ENCODE data around the gene CSTF1.

Gene CSTF1

DNA sequence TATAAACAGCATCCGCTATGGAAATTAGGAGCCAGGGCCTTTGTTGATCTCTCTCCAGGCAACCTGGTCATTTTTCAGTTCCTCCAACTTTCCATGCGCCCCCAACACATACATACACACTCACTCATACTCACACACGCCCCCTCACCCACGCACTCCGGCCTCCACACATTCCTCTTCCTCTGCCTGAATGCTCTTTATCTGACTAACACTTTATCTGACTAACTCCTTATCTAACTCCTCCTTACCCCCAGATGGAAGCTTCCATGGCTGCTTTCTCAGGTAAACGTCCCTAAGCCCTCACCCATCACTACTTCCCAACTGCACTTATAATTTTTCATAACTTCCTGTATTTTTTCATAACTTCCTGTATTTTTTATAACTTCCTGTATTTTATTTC lies 37.1 kb downstream of the CSTF1 start:
- Histone ChIP-seq H3K27me3 (ENCODE audit: insufficient read depth, low read length) (peaks cover 12% of the 10 kb centered on the region; the same call in 1 of the 2 replicates), H3K36me3 (ENCODE audit: insufficient read depth, low read length) (no peaks in the 10 kb centered on the region)

DNA sequence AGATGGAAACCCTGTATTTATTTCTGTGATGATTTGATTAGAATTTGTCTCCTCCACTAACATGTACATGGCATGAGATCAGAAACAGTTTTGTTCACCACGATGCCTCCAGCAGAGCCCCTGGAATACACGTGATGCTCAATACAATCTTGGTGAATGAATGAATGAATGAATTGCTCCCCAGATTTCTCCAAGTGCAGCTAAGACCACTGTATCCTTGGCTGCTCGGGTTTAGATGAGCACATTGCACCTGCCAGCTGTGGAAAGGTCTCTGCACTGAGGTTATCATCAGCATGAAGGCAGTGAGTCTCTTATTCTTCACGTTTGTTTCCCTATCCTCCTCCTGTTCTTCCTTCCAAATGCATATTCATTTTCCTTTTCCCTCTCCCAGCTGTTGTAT lies 37.5 kb downstream of the CSTF1 start:
- no peaks in the 10 kb centered on the region for H3K36me3 ChIP-seq (ENCODE audit: insufficient read depth, low read length)
- H3K4me3 ChIP-seq (ENCODE audit: low read length), result no peak overlapping the region
- H3K4me1 ChIP-seq (ENCODE audit: insufficient read depth, low read length), result no peaks in the 10 kb centered on the region; the same call in 1 of the 2 replicates
- no peak overlapping the region for H3K27ac ChIP-seq (ENCODE audit: low read depth, low read length)
- H3K9ac ChIP-seq (ENCODE audit: low read depth, low read length), result no peak overlapping the region
- peaks cover 8% of the 10 kb centered on the region; the same call in 1 of the 2 replicates for H3K27me3 ChIP-seq (ENCODE audit: insufficient read depth, low read length)
- H3K9me3 ChIP-seq (ENCODE audit: insufficient read depth, low read depth, low read length), result no peaks in the 10 kb centered on the region
- 69% methylated on average over 4 of the region's 4 CpGs for WGBS

More for the DNA sequence above, 37.1 kb downstream of the CSTF1 start:
- H3K9ac ChIP-seq (ENCODE audit: low read depth, low read length), result no peak overlapping the region
- no peak overlapping the region for H3K27ac ChIP-seq (ENCODE audit: low read depth, low read length)
- H3K4me1 ChIP-seq (ENCODE audit: insufficient read depth, low read length), result no peaks in the 10 kb centered on the region; the same call in 1 of the 2 replicates
- no peaks in the 10 kb centered on the region for H3K9me3 ChIP-seq (ENCODE audit: insufficient read depth, low read depth, low read length)
- WGBS, result 73% methylated on average over 6 of the region's 6 CpGs
- H3K4me3 ChIP-seq (ENCODE audit: low read length), result no peak overlapping the region

DNA sequence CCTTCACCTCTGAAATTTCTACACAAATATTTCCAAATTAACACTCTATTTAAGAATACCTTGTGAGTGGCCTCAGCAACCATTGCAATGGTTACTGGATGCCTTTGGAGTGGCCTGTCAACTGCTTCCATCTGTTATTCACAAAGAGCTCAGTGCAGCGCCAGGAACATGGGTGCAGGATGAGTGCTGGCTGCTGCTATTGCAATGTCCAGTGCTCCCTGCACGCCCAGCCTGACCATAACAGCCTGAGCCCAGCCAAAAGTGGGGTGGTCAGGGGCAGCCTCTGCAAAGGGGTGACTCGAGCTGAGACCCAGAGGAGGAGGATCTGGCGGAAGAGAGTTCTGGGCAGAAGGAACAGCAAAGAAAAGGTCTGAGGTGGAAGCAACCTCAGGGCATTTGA lies 38.0 kb downstream of the CSTF1 start:
- peaks cover 3% of the 10 kb centered on the region; the same call in 1 of the 2 replicates for H3K27me3 ChIP-seq (ENCODE audit: insufficient read depth, low read length)
- no peaks in the 10 kb centered on the region; the same call in 1 of the 2 replicates for H3K4me1 ChIP-seq (ENCODE audit: insufficient read depth, low read length)
- WGBS, result 85% methylated on average over 4 of the region's 4 CpGs
- H3K36me3 ChIP-seq (ENCODE audit: insufficient read depth, low read length), result no peaks in the 10 kb centered on the region
- H3K27ac ChIP-seq (ENCODE audit: low read depth, low read length), result no peak overlapping the region
- H3K9me3 ChIP-seq (ENCODE audit: insufficient read depth, low read depth, low read length), result no peaks in the 10 kb centered on the region
- H3K4me3 ChIP-seq (ENCODE audit: low read length), result no peak overlapping the region
- H3K9ac ChIP-seq (ENCODE audit: low read depth, low read length), result no peak overlapping the region

DNA sequence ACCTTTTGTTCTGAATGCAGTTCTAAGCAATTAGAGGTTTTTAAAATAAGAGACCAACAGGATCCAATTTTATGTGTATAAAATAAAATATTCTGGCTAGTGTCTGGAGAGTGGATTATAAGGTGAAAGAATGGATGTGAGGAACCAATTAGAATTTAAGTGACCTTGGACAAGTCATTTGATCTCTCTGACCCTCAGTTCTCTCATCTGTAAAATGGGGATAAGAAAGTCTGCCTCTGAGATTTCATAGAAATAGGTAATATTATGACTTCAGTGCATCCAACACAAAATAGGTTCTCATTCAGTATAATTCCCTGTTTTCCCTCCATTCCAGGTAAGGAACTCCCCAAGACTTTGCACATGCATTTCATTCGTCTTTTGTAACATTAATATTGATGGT lies 38.5 kb downstream of the CSTF1 start:
- no peaks in the 10 kb centered on the region for H3K9me3 ChIP-seq (ENCODE audit: insufficient read depth, low read depth, low read length)
- no peaks in the 10 kb centered on the region; the same call in 1 of the 2 replicates for H3K4me1 ChIP-seq (ENCODE audit: insufficient read depth, low read length)
- H3K36me3 ChIP-seq (ENCODE audit: insufficient read depth, low read length), result no peaks in the 10 kb centered on the region
- no peak overlapping the region for H3K9ac ChIP-seq (ENCODE audit: low read depth, low read length)
- 89% methylated on average over 1 of the region's 1 CpG for WGBS
- no peak overlapping the region for H3K27ac ChIP-seq (ENCODE audit: low read depth, low read length)
- H3K27me3 ChIP-seq (ENCODE audit: insufficient read depth, low read length), result 0 out of 2 replicates have a peak, but pooled peaks cover 3% of the 10 kb centered on the region
- H3K4me3 ChIP-seq (ENCODE audit: low read length), result no peak overlapping the region

DNA sequence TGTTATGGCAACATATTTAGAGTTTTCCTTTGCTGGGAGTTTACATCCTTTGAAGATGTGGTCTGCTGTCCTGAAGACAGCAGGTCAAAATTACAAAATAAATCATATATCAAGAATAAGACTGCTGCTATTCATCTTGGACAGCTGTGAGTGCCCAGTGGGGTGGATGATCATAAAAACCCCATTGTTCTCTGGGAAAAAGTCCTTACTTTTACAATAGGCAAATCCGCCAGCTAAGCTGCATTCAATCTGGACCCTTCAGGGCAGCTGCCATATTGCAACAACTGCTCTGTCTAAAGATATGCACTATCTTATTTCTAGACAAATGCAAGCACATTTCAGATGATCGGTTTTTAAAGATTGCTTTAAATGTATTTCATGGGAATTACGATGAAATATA lies 39.0 kb downstream of the CSTF1 start:
- H3K27ac ChIP-seq (ENCODE audit: low read depth, low read length), result no peak overlapping the region
- 91% methylated on average over 1 of the region's 3 CpGs for WGBS
- no peaks in the 10 kb centered on the region for H3K36me3 ChIP-seq (ENCODE audit: insufficient read depth, low read length)
- no peak overlapping the region for H3K9ac ChIP-seq (ENCODE audit: low read depth, low read length)
- H3K4me3 ChIP-seq (ENCODE audit: low read length), result no peak overlapping the region
- H3K4me1 ChIP-seq (ENCODE audit: insufficient read depth, low read length), result no peaks in the 10 kb centered on the region; the same call in 1 of the 2 replicates
- no peaks in the 10 kb centered on the region for H3K9me3 ChIP-seq (ENCODE audit: insufficient read depth, low read depth, low read length)
- 0 out of 2 replicates have a peak, but pooled peaks cover 3% of the 10 kb centered on the region for H3K27me3 ChIP-seq (ENCODE audit: insufficient read depth, low read length)

DNA sequence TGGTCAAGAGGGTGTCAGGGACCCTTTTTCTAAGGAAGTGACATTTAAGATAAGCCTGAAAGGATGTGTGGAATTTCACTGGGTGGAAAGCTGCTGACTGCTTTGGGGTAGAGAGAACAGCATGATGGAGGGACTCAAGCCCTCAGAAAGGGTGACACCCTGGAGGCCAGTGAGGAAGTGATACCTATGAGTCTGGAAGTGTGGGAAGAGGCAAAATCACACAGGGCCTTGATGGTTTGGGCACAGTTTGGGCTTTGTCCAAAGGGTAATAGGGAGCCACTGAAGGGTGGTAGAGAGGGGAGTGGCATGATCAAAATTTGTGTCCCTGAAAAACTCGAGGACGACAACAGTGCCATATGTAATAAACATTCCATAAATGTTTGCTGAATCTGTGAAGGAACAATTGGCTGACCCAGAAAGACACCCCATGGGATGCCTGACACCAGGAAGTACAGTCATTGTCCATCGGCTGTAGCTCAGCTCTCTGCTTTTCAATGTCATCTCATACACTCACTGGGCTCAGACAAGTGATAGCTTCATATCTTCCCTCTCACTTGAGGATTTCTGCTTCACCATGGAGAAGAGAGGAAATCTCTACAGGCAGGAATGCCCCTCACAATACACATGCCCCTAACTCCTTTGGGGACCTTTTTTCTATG lies 40.9 kb downstream of the CSTF1 start:
- 77% methylated on average over 3 of the region's 3 CpGs for WGBS
- Histone ChIP-seq H3K9me3 (ENCODE audit: insufficient read depth, low read depth, low read length) (no peaks in the 10 kb centered on the region), H3K27me3 (ENCODE audit: insufficient read depth, low read length) (0 out of 2 replicates have a peak, but pooled peaks cover 3% of the 10 kb centered on the region), H3K36me3 (ENCODE audit: insufficient read depth, low read length) (no peaks in the 10 kb centered on the region), H3K4me3 (ENCODE audit: low read length) (no peak overlapping the region), H3K27ac (ENCODE audit: low read depth, low read length) (no peak overlapping the region), H3K4me1 (ENCODE audit: insufficient read depth, low read length) (no peaks in the 10 kb centered on the region; the same call in 1 of the 2 replicates), H3K9ac (ENCODE audit: low read depth, low read length) (no peak overlapping the region)

DNA sequence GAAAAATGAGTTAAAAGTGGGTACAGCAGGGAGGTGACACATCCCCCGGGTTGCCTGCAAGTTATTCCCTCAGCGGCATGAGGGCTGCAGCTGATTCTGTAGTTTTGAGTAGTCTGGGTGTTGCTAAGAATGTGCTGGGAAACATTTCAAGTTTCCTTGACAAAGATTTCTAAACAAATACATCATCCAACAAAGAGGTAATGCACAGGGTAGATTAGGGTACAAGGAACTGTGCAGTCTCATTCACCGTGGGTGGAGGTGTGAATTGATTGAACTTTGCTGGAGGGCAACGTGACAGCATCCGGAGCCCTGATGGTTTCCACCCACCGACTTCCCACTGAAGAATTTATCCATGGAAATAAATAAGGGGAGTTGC lies 41.4 kb downstream of the CSTF1 start:
- no peak overlapping the region for H3K9ac ChIP-seq (ENCODE audit: low read depth, low read length)
- no peak overlapping the region for H3K4me3 ChIP-seq (ENCODE audit: low read length)
- 0 out of 2 replicates have a peak, but pooled peaks cover 3% of the 10 kb centered on the region for H3K27me3 ChIP-seq (ENCODE audit: insufficient read depth, low read length)
- no peak overlapping the region for H3K27ac ChIP-seq (ENCODE audit: low read depth, low read length)
- 95% methylated on average over 6 of the region's 6 CpGs for WGBS
- H3K9me3 ChIP-seq (ENCODE audit: insufficient read depth, low read depth, low read length), result no peaks in the 10 kb centered on the region
- H3K4me1 ChIP-seq (ENCODE audit: insufficient read depth, low read length), result no peaks in the 10 kb centered on the region; the same call in 1 of the 2 replicates
- no peaks in the 10 kb centered on the region for H3K36me3 ChIP-seq (ENCODE audit: insufficient read depth, low read length)

DNA sequence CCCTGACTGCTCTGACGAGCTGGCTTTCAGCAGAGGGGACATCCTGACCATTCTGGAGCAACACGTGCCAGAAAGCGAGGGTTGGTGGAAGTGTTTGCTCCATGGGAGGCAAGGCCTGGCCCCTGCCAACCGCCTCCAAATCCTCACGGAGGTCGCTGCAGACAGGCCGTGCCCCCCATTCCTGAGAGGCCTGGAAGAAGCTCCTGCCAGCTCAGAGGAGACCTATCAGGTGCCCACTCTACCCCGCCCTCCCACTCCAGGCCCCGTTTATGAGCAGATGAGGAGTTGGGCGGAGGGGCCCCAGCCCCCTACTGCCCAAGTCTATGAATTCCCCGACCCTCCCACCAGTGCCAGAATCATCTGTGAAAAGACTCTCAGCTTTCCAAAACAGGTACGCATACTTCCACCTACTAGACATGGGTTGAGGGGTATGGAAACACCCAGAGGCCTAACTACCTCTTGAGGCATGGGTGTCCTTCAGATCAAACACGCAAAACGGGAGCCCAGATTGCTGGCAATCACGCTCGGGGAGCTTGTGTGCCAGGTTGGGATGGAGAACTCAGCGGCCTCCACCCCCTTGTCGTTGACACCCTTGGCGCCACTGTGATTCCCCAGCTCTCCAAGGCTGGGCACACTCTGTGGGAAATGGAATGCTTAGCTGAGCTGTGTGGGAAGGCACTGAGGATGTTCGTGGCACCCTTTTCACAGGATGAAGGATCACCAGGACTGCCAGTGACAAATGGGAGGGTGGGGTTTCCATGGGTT lies 44.9 kb downstream of the CSTF1 start:
- 91% methylated on average over 20 of the region's 20 CpGs for WGBS
- no peak overlapping the region for H3K4me3 ChIP-seq (ENCODE audit: low read length)
- H3K9me3 ChIP-seq (ENCODE audit: insufficient read depth, low read depth, low read length), result no peaks in the 10 kb centered on the region
- H3K9ac ChIP-seq (ENCODE audit: low read depth, low read length), result no peak overlapping the region
- no peak overlapping the region for H3K27ac ChIP-seq (ENCODE audit: low read depth, low read length)
- no peaks in the 10 kb centered on the region for H3K36me3 ChIP-seq (ENCODE audit: insufficient read depth, low read length)
- 0 out of 2 replicates have a peak, but pooled peaks cover 3% of the 10 kb centered on the region for H3K27me3 ChIP-seq (ENCODE audit: insufficient read depth, low read length)
- H3K4me1 ChIP-seq (ENCODE audit: insufficient read depth, low read length), result no peaks in the 10 kb centered on the region

DNA sequence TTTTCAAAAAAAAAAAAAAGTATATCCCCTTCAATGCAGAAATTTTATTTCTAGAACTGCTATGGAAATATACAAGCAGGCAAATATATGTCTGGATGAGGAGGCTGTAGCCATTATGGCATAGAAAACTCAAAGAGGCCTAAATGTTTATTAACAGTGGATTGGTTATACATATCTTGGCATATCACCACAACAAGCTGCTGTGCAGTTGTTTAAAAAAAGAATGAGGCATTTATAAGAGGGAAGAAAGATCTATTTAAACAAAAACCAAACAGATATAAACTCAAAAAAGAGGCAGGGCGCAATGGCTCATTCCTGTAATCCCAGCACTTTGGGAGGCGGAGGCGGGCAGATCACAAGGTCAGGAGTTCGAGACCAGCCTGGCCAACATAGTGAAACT lies 45.8 kb downstream of the CSTF1 start:
- H3K4me3 ChIP-seq (ENCODE audit: low read length), result no peak overlapping the region
- no peak overlapping the region for H3K27ac ChIP-seq (ENCODE audit: low read depth, low read length)
- H3K4me1 ChIP-seq (ENCODE audit: insufficient read depth, low read length), result no peaks in the 10 kb centered on the region
- no peaks in the 10 kb centered on the region for H3K36me3 ChIP-seq (ENCODE audit: insufficient read depth, low read length)
- WGBS, result 98% methylated on average over 4 of the region's 4 CpGs
- no peaks in the 10 kb centered on the region for H3K27me3 ChIP-seq (ENCODE audit: insufficient read depth, low read length)
- H3K9ac ChIP-seq (ENCODE audit: low read depth, low read length), result no peak overlapping the region
- no peaks in the 10 kb centered on the region for H3K9me3 ChIP-seq (ENCODE audit: insufficient read depth, low read depth, low read length)

DNA sequence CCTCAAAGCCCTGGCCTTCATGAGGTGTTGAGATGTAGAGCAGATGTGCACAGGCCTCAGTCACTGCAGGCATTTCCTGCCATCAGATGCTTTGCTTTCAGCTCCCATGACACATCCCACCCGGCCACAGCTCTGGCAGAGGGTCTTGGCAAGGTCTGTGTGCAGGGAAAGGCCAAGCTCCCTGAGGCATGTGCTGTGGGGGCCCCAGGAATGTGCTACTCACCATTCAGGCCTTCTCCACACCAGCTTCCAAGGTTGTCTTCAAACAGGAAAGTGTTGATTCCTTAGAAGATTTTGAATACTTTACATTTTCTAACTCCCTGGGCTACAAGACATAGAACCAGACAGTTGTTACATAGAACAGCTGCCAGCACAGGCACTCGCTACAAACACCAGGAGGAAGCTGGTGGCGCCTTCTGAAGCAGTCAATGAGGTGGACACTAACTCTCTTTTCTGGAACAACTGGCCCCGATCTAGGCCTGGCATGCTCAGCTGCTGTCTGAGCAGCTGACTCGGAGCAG lies 47.4 kb downstream of the CSTF1 start:
- 84% methylated on average over 5 of the region's 5 CpGs for WGBS
- Histone ChIP-seq H3K27ac (ENCODE audit: low read depth, low read length) (no peak overlapping the region), H3K27me3 (ENCODE audit: insufficient read depth, low read length) (no peaks in the 10 kb centered on the region), H3K9me3 (ENCODE audit: insufficient read depth, low read depth, low read length) (no peaks in the 10 kb centered on the region), H3K9ac (ENCODE audit: low read depth, low read length) (no peak overlapping the region), H3K4me3 (ENCODE audit: low read length) (no peak overlapping the region), H3K4me1 (ENCODE audit: insufficient read depth, low read length) (no peaks in the 10 kb centered on the region), H3K36me3 (ENCODE audit: insufficient read depth, low read length) (no peaks in the 10 kb centered on the region)

DNA sequence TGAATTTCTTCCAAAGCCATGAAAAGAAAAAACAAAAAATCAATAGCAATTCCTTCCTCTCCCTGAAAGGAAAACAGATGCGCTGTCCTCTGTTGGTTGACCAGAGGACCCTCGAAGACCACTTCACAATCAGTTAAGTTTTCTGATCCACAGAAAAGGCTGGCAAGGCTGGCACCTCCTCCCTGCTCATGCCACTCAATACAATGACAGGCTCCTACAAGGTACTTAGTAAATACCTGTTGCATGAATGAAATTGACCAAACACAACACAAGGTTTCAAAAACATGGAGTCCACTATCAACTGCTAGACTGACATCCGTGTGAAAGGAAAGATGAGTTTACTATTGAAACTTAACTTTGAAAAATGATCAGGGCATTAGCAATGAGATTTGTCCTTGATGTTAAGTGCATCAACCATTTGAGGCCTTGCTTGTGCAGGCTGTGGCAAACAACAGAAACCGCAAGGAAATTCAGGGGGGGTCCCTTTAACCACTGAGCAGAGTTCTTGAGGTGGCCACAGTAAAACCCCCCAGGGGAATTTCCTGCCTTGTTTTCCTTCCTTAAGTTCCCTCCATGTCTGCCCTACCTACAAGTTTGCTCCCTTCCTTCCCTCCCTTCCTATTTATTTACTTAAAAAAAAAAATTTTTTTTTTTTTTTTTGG lies 48.0 kb downstream of the CSTF1 start:
- no peak overlapping the region for H3K4me3 ChIP-seq (ENCODE audit: low read length)
- WGBS, result 95% methylated on average over 4 of the region's 4 CpGs
- no peaks in the 10 kb centered on the region for H3K4me1 ChIP-seq (ENCODE audit: insufficient read depth, low read length)

More for the DNA sequence above, 48.0 kb downstream of the CSTF1 start:
- no peaks in the 10 kb centered on the region for H3K27me3 ChIP-seq (ENCODE audit: insufficient read depth, low read length)
- no peak overlapping the region for H3K27ac ChIP-seq (ENCODE audit: low read depth, low read length)
- H3K9ac ChIP-seq (ENCODE audit: low read depth, low read length), result no peak overlapping the region
- H3K9me3 ChIP-seq (ENCODE audit: insufficient read depth, low read depth, low read length), result no peaks in the 10 kb centered on the region
- H3K36me3 ChIP-seq (ENCODE audit: insufficient read depth, low read length), result no peaks in the 10 kb centered on the region

Measured in HUES64 (cell line).